PC-3 (cell line): ENCODE measurements around the gene ZNF506.

Source experiments
- EZH2 ChIP-seq: fragments of 300-600 bp; sonication (generic); IDR thresholded peaks from one replicate; pipeline ENCODE4 v1.6.1; 2017; ENCODE audit warnings: antibody characterized with exemption, mild to moderate bottlenecking, low read length; ENCODE audit not compliant: unreplicated experiment
- EZH2phosphoT487 ChIP-seq: fragments of 300-600 bp; sonication (generic); IDR thresholded peaks from 2 replicates; pipeline ENCODE4 v1.6.1; 2018; ENCODE audit warnings: mild to moderate bottlenecking, antibody characterized with exemption, low read length, borderline replicate concordance
- TF ChIP-seq, protein P1 (sequence below): fragments of 300-600 bp; sonication (generic); conservative IDR thresholded peaks from 2 replicates; pipeline ENCODE4 v1.5.1; 2017; ENCODE audit warnings: antibody characterized with exemption, low read depth, mild to moderate bottlenecking, low read length

DNA sequence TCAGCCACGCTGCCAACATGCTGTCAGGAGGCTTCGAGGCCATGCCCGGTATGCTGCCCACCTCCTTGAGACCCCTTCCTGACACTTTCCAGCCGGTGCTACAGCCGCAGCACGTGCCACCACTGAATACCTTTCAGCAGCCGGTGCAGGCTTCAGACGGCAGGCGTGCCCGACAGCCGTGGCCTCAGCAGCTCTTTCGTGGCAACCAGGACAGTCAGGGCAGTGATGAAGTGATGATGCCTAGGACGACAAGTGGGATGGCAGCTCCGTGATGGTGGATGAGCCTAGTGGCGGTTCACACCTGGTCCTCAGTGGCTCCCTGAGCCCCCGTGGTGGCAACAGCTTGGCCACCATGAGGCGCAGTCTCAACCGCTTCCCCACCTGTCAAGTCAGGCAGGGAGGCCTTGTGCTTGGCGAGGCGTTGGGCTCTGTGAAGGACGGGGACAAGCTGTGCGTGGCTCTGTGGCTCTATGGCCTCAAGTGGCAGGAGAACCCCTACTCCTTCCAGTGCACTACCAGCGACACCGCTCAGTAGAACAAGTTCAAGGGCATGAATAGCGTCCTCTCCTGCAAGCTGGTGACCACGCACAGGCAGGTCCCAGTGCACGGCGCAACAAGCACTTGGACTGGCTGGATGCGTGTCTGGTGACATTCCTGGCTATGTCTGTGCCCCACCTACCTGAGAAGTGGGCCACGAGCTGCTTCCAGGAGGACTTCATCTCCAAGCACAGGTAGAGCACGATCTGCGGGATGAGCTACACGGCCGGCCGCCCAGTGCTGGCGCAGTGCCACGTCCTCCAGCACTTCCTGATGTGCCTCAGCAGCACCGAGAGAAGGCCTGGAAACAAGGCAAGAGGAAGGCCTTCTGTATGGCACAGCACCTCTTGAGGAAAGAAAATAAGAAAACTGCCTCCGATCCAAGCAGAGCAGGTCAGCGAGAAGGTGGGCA lies 70.4 kb downstream of the ZNF506 start:
- TF ChIP-seq, protein P1, sequence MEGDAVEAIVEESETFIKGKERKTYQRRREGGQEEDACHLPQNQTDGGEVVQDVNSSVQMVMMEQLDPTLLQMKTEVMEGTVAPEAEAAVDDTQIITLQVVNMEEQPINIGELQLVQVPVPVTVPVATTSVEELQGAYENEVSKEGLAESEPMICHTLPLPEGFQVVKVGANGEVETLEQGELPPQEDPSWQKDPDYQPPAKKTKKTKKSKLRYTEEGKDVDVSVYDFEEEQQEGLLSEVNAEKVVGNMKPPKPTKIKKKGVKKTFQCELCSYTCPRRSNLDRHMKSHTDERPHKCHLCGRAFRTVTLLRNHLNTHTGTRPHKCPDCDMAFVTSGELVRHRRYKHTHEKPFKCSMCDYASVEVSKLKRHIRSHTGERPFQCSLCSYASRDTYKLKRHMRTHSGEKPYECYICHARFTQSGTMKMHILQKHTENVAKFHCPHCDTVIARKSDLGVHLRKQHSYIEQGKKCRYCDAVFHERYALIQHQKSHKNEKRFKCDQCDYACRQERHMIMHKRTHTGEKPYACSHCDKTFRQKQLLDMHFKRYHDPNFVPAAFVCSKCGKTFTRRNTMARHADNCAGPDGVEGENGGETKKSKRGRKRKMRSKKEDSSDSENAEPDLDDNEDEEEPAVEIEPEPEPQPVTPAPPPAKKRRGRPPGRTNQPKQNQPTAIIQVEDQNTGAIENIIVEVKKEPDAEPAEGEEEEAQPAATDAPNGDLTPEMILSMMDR = no peak
- TF ChIP-seq EZH2phosphoT487 = no peak
- no peak for TF ChIP-seq EZH2
